Psoas muscle (tissue), 8 donors: Measurements from ENCODE around the gene NME1. TPM values are rescaled to one million over a fixed set of nuclear protein-coding genes. Genes with fewer than 3 reads are reported as not detected.
A peak's percentile ranks its signal among the peaks of the same experiment; 100 is the strongest.
"Not testable (repeated sequence)": the region's sequence is repeated elsewhere in the genome, so short reads cannot be mapped to it uniquely, and the experiment has no call there.

Experiments
- ATAC-seq, 4 donors: fragments of 200-7000 bp; cut with Tn5 transposase; one replicate each; pipeline ENCODE4 v1.9.1; 2020; ENCODE audit warnings: moderate library complexity in 3 of 4, mild to moderate bottlenecking in 2 of 4
- DNase-seq, 2 donors: peaks; one replicate each; pipeline ENCODE4 v3.0.0-alpha.2; 2020
- H3K27ac ChIP-seq: fragments of 200-600 bp; one replicate; pipeline ENCODE4 v1.8.0; 2022
- H3K27me3 ChIP-seq, 3 donors: fragments of 200-600 bp in 1 of 3; one replicate each; pipeline versions ENCODE4 v1.6.1 to v1.8.0; 2013 to 2022; ENCODE audit warnings: low read length in 2 of 3, mild to moderate bottlenecking in 2 of 3, moderate library complexity in 1 of 3; ENCODE audit not compliant: insufficient read depth in 3 of 3
- H3K36me3 ChIP-seq, 2 donors: fragments of 200-600 bp in 1 of 2; one replicate each; pipeline versions ENCODE4 v1.6.1 to v1.8.0; 2013 to 2022; ENCODE audit warnings: low read depth in 1 of 2, mild to moderate bottlenecking in 1 of 2, moderate library complexity in 1 of 2; ENCODE audit not compliant: insufficient read depth in 1 of 2
- H3K4me1 ChIP-seq: fragments of 200-600 bp; one replicate; pipeline ENCODE4 v1.8.0; 2022
- H3K4me3 ChIP-seq: fragments of 200-600 bp; one replicate; pipeline ENCODE4 v1.8.0; 2022; ENCODE audit warnings: mild to moderate bottlenecking
- H3K9me3 ChIP-seq: fragments of 200-600 bp; one replicate; pipeline ENCODE4 v1.8.0; 2022
- CTCF ChIP-seq: fragments of 200-600 bp; IDR thresholded peaks from one replicate; pipeline ENCODE4 v1.8.0; 2022; ENCODE audit warnings: antibody characterized with exemption
- WGBS, 3 donors: extraction: QIAGEN DNeasy Blood & Tissue Kit; methylation state at CpG; one replicate each; pipeline versions ENCODE4 v1.1.6 to v1.1.7; 2013; 5-methylcytosine and 5-hydroxymethylcytosine counted together
- intact Hi-C, 2 donors: fragments of 100-400 bp; cut with DNase I; formaldehyde crosslinking; loops; one replicate each; pipeline versions ENCODE4 v1.11.0 to v1.14.2; 2022
- long read RNA-seq, 2 donors: library from polyadenylated mRNA; unstranded; transcript quantifications; one replicate each; pipeline ENCODE4 v2.0.0, GENCODE V29; 2021
- polyA plus RNA-seq, 3 donors: library from polyadenylated mRNA; stranded (reverse); fragments of 200-250 nt; gene quantifications; one replicate each; pipeline ENCODE4 v1.2.3, GENCODE V29; 2013
- total RNA-seq, 4 donors: library from RNA; stranded (reverse); fragmentation: NEBNext Ultra II Directional in 2 of 4; extraction: Animal tissue kit (Norgen Biotek cat#: 25700) in 2 of 4; gene quantifications; one replicate each; pipeline versions ENCODE4 v1.2.1 to v1.2.4, GENCODE V29; 2021 to 2023
- donor health status: healthy with polysubstance abuse.
- donor health status: DM: no; HTN: no; CAD: no; lungs with moderate emphysema.
- donor health status: Bipolar disorder and iron deficiency.
- donor health status: healthy.
- donor health status: DM: yes; HTN: yes; CAD: no.
- donor health status: DM: no; HTN: no; CAD: no.
- donor health status: DM: no; HTN: no; CAD: no.
- donor health status: DM: yes; HTN: yes; CAD: no.

NME1 gene
- total RNA-seq: 10 to 100 TPM; 29.3 to 75.0 (median 50.9) TPM
- polyA plus RNA-seq: 100 to 1,000 TPM in 1 of 3 donors, 10 to 100 TPM in 2; 55.8 to 328 (median 71.1) TPM
- long read RNA-seq, donor 1, transcript NME1-203 (5 exons, 940 nt): major isoform, 28 of 39 reads
- long read RNA-seq, donor 1, partial matches to known transcripts: 6 of 39 reads
- long read RNA-seq, donor 1, other reads (novel, unspliced or antisense): 1 of 39 reads
- long read RNA-seq, donor 2, transcript NME1-203 (5 exons, 940 nt): major isoform, 31 of 36 reads
- long read RNA-seq, donor 2, partial matches to known transcripts: 1 of 36 reads
- long read RNA-seq, donor 2, other reads (novel, unspliced or antisense): 0 of 36 reads

- intact Hi-C loops: loop anchor here (1.0 to 10.0 kb wide), 6 partner anchors 13 to 289 kb away; partner anchors contain the start of genes NME2 (in 1 of the 2), SPAG9 (in 1 of the 2) and TOB1 (in 1 of the 2)
- 0% methylated on average over 56 to 60 of the region's 60 CpGs for WGBS, 3 donors
- Histone ChIP-seq H3K36me3 (peaks cover 9 to 31% of the 10 kb centered on the region in 2 donors), H3K27me3 (no peaks in the 10 kb centered on the region), H3K4me3 (peak within 1 kb of the TSS; percentile 88), H3K4me1 (peaks cover 5% of the 10 kb centered on the region), H3K27ac (peak within 1 kb of the TSS; percentile 83), H3K9me3 (no peaks in the 10 kb centered on the region)
- DNase-seq: peak; percentile 92 to 97
- peak; percentile 76 for TF ChIP-seq CTCF
- peak; percentile 93 to 95 (median 94) for ATAC-seq
Observed at GRCh38 chr17:51153210-51154072, at the start of gene NME1. Gene NME1, plus strand, starts transcription at chr17:51153559. Its CDS starts 2,096 bp downstream, at chr17:51155655.

DNA sequence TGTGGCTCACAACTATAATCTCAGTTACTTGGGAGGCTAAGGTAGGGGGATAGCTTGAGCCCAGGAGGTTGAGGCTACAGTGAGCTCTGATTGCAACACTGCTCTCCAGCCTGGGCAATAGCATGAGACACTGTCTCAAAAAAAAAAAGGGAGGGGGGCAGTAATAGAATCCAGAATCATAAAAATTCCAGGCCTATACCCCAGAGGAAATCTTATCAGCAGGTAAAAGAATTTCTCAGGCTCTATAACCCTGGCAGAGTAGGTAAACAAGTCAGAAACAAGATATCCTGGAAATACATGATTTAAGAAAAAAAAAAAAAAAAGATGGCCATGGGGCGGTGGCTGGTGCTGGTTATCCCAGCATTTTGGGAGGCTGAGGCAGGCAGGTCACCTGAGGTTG, 45.6 kb upstream of the NME1 start:
- H3K27ac ChIP-seq: no peak overlapping the region
- TF ChIP-seq CTCF: no peak
- ATAC-seq: peak in 1 of 4 donors; percentile 40
- H3K27me3 ChIP-seq: no peaks in the 10 kb centered on the region
- H3K36me3 ChIP-seq: no peaks in the 10 kb centered on the region
- DNase-seq: no peak
- intact Hi-C loops: no loop called here
- H3K4me1 ChIP-seq: peaks cover 25% of the 10 kb centered on the region
- H3K9me3 ChIP-seq: no peaks in the 10 kb centered on the region
- WGBS, 3 donors: 91 to 100% (median 95%) methylated on average over 1 of the region's 1 CpG
- H3K4me3 ChIP-seq: no peak overlapping the region

DNA sequence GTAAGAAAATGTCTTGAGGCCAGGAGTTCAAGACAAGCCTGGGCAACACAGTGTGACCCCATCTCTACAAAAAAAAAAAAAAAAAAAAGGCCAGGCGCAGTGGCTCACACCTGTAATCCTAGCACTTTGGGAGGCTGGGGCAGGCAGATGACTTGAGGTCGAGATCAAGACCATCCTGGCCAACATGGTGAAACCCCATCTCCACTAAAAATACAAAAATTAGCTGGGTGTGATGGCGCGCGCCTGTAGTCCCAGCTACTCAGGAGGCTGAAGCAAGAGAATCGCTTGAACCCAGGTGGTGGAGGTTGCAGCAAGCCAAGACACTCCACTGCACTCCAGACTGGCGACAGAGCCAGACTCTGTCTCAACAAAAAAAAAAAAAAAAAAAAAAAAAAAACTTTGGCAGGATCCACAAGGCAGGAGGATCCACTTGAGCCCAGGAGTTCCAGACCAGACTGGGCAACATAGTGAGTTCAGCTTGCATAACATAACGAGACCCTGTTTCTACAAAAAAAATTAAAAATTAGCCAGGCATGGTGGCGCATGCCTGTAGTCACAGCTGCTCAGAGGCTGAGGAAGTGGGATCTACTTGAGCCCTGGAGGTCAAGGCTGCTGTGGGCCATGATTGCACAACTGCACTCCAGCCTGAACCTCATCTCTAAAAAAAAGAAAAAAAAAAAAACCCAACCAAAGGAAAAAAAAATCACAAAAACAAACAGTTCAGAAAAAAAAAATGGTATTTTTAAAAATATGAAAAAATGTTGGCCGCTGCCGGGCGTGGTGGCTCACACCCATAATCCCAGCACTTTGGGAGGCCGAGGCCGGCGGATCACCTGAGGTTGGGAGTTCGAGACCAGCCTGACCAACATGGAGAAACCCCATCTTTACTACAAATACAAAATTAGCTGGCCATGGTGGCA, 40.8 kb upstream of the NME1 start:
- H3K36me3 ChIP-seq, H3K4me3 ChIP-seq, H3K9me3 ChIP-seq, H3K27me3 ChIP-seq, H3K27ac ChIP-seq: not testable (repeated sequence)
- peak; percentile 74 to 82 for DNase-seq
- peak; percentile 44 to 75 (median 72) for ATAC-seq
- WGBS, 3 donors: 70 to 86% (median 73%) methylated on average over 16 of the region's 16 CpGs
- intact Hi-C loops: loop anchor here in 1 of 2 donors (10.0 kb wide), 1 partner anchor 48 kb away; no protein-coding TSS in a partner anchor
- peaks cover 15% of the 10 kb centered on the region for H3K4me1 ChIP-seq

DNA sequence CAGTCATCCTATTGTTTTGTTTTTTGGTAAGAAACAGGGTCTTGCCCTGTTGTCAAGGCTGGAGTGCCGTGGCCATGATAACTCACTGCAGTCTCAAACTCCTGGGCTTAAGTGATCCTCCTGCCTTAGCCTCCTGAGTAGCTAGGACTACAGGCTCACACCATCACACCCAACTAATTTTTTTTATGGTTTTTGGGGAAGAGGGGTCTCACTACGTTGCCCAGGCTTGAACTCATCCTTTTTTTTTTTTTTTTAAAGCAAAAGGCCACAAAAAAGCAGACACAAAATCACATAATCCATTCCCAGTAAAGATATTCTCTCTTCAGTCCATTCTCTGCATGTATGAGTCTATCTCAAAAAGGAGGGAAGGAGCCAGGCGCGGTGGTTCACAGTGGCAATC, 38.2 kb upstream of the NME1 start:
- Histone ChIP-seq H3K36me3 (no peaks in the 10 kb centered on the region), H3K27me3 (no peaks in the 10 kb centered on the region), H3K4me1 (peaks cover 27% of the 10 kb centered on the region), H3K9me3 (no peaks in the 10 kb centered on the region), H3K27ac (no peak overlapping the region), H3K4me3 (no peak overlapping the region)
- ATAC-seq (no peak), DNase-seq (no peak)
- TF ChIP-seq CTCF: no peak
- intact Hi-C loops: loop anchor here (5.0 to 10.0 kb wide), 2 partner anchors 33 to 50 kb away; no protein-coding TSS in a partner anchor
- 84 to 92% (median 85%) methylated on average over 4 of the region's 4 CpGs for WGBS, 3 donors
